ENCODE data around the gene SUCLG2. TPM values are rescaled to one million over a fixed set of nuclear protein-coding genes. Genes with fewer than 3 reads are reported as not detected.

The SUCLG2 gene
- total and polyA plus RNA-seq, 9 of the 15 experiments (the other 6 are each of a cell fraction or from before 2014, with no cell fraction given) = 10.1 to 41.4 (median 29.0) TPM

DNA sequence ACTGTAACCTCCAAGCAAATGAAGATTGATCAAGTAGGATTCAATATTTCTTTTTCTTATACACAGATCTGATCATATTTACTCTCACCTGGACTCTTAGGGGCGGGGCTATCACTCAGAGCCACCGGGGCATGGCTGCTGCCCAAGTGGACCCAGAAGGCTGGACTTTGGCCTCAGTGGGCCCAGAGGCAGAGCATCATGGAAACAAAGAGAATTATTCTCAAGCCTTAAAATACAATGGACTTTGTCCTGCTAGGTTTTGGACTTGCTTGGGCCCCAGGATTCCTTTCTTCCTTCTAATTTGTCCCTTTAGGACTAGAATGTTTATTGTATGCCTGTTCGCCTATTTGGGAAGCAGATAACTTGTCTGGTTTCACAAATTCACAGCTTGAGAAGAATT is 85.1 kb downstream of the SUCLG2 start:
- TF ChIP-seq MIER1 (IDR thresholded peaks at IDR 0.05; ENCODE audit: low read depth) = no peak
- CTCF ChIA-PET (ENCODE audit: low intra/inter-chr PET ratio) = no interaction called here
- no peak overlapping the region for H3K4me2 ChIP-seq (ENCODE audit: insufficient read depth, low read length)

DNA sequence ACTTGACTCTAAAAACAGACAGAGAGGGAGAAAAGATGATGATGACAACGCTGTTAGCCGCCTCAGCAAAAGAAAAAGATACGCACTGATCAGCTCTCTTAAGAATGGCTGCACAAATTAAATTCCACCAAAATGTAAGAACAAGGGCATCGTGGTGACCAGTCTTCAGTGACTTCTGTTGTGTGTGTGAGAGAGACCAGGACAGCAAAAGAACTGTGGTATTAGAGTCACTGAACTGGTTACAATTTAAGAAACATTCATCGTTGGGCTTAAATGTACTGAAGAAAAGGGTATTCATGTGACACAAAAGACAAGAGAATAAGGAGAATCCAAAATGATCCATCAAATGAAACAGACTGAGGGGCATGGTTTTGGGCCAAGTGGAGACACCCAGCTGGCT is 86.5 kb downstream of the SUCLG2 start:
- FAIRE-seq (no peak), ATAC-seq (no peak), DNase-seq (ENCODE audit: extremely low read depth in 1 of 4, low spot score in 3 of 4) (no peak)
- Histone ChIP-seq H3K27ac (ENCODE audit: extremely low read depth, low read depth, low read length) (no peak overlapping the region), H3K9ac (ENCODE audit: insufficient read depth in 1 of 2, low read depth in 2 of 2, low read length in 2 of 2) (no peak overlapping the region), H3K9me1 (ENCODE audit: control insufficient read depth, insufficient read depth, low read length) (no peaks in the 10 kb centered on the region), H3K4me3 (no peak overlapping the region), H3K9me3 (replicated peaks; ENCODE audit: control insufficient read depth, insufficient read depth, low read depth, low read length) (no peaks in the 10 kb centered on the region), H3K79me2 (ENCODE audit: control insufficient read depth, insufficient read depth, low read length) (no peaks in the 10 kb centered on the region), H3K4me1 (replicated peaks in 1 of 2; ENCODE audit: control insufficient read depth in 2 of 2, insufficient read depth in 2 of 2, low read length in 2 of 2) (no peaks in the 10 kb centered on the region), H2AFZ (ENCODE audit: low read depth, low read length) (no peak overlapping the region), H3K36me3 (ENCODE audit: control insufficient read depth, insufficient read depth, low read length) (no peaks in the 10 kb centered on the region; the same call in 2 of the 3 replicates), H3K27me3 (ENCODE audit: control insufficient read depth in 2 of 2, insufficient read depth in 2 of 2, low read length in 2 of 2) (no peaks in the 10 kb centered on the region), H3K4me2 (ENCODE audit: insufficient read depth, low read length) (no peak overlapping the region), H4K20me1 (replicated peaks; ENCODE audit: control insufficient read depth, insufficient read depth, low read length) (no peaks in the 10 kb centered on the region)
- ChIA-PET CTCF (ENCODE audit: low intra/inter-chr PET ratio) (no interaction called here), POLR2A (no interaction called here)
- BruUV-seq (replicated peaks) = no TSS peak
- in situ Hi-C loops (cut with MboI) = no loop called here
- WGBS (ENCODE audit: insufficient coverage, low coverage, missing lambda C conversion rate) = 50% methylated on average over 3 of the region's 5 CpGs
- intact Hi-C loops (cut with micrococcal nuclease) = no loop called here
- TF ChIP-seq IRF2 (CRISPR knock-in tag; IDR thresholded peaks at IDR 0.05) = no peak
- no peak for TF ChIP-seq ZNF134 (CRISPR knock-in tag; conservative IDR thresholded peaks at IDR 0.05)
- no peak for TF ChIP-seq MIER1 (IDR thresholded peaks at IDR 0.05; ENCODE audit: low read depth)
- no peak for TF ChIP-seq KLF6 (CRISPR knock-in tag; IDR thresholded peaks at IDR 0.05; ENCODE audit: borderline replicate concordance)
- TF ChIP-seq ELF2 (CRISPR knock-in tag; IDR thresholded peaks at IDR 0.05) = no peak
- no peak for TF ChIP-seq CBFA2T3 (IDR thresholded peaks at IDR 0.05)

More for the DNA sequence above, 85.1 kb downstream of the SUCLG2 start:
- no peaks in the 10 kb centered on the region for H4K20me1 ChIP-seq (replicated peaks; ENCODE audit: control insufficient read depth, insufficient read depth, low read length)
- H3K9me1 ChIP-seq (ENCODE audit: control insufficient read depth, insufficient read depth, low read length) = no peaks in the 10 kb centered on the region
- H3K4me3 ChIP-seq = no peak overlapping the region
- 82% methylated on average over 3 of the region's 3 CpGs for WGBS (ENCODE audit: insufficient coverage, low coverage, missing lambda C conversion rate)
- POLR2A ChIA-PET = no interaction called here
- ATAC-seq = no peak
- H3K27ac ChIP-seq (ENCODE audit: extremely low read depth, low read depth, low read length) = no peak overlapping the region
- no peak for FAIRE-seq
- H3K9ac ChIP-seq (ENCODE audit: insufficient read depth in 1 of 2, low read depth in 2 of 2, low read length in 2 of 2) = no peak overlapping the region
- no peaks in the 10 kb centered on the region for H3K27me3 ChIP-seq (ENCODE audit: control insufficient read depth in 2 of 2, insufficient read depth in 2 of 2, low read length in 2 of 2)
- no peak overlapping the region for H2AFZ ChIP-seq (ENCODE audit: low read depth, low read length)
- intact Hi-C loops (cut with micrococcal nuclease) (no loop called here), in situ Hi-C loops (cut with MboI) (no loop called here)
- no peaks in the 10 kb centered on the region; the same call in 2 of the 3 replicates for H3K36me3 ChIP-seq (ENCODE audit: control insufficient read depth, insufficient read depth, low read length)
- DNase-seq (ENCODE audit: extremely low read depth in 1 of 4, low spot score in 3 of 4) = no peak
- BruUV-seq (replicated peaks) = no TSS peak
- no peaks in the 10 kb centered on the region for H3K79me2 ChIP-seq (ENCODE audit: control insufficient read depth, insufficient read depth, low read length)
- no peaks in the 10 kb centered on the region for H3K4me1 ChIP-seq (replicated peaks in 1 of 2; ENCODE audit: control insufficient read depth in 2 of 2, insufficient read depth in 2 of 2, low read length in 2 of 2)
- no peaks in the 10 kb centered on the region for H3K9me3 ChIP-seq (replicated peaks; ENCODE audit: control insufficient read depth, insufficient read depth, low read depth, low read length)

All from K562 (cell line).